ENCODE results near the gene WDFY4.

The WDFY4 gene

GRCh38 chr10:49000437-49001398 is 316.0 kb downstream of the WDFY4 start:
- DNase-seq (ENCODE audit: insufficient read length, low spot score), result no peak
- FAIRE-seq, result no peak

GRCh38 chr10:49001402-49001801 is 316.7 kb downstream of the WDFY4 start:
- no peak for FAIRE-seq
- DNase-seq (ENCODE audit: insufficient read length, low spot score), result no peak

DNA sequence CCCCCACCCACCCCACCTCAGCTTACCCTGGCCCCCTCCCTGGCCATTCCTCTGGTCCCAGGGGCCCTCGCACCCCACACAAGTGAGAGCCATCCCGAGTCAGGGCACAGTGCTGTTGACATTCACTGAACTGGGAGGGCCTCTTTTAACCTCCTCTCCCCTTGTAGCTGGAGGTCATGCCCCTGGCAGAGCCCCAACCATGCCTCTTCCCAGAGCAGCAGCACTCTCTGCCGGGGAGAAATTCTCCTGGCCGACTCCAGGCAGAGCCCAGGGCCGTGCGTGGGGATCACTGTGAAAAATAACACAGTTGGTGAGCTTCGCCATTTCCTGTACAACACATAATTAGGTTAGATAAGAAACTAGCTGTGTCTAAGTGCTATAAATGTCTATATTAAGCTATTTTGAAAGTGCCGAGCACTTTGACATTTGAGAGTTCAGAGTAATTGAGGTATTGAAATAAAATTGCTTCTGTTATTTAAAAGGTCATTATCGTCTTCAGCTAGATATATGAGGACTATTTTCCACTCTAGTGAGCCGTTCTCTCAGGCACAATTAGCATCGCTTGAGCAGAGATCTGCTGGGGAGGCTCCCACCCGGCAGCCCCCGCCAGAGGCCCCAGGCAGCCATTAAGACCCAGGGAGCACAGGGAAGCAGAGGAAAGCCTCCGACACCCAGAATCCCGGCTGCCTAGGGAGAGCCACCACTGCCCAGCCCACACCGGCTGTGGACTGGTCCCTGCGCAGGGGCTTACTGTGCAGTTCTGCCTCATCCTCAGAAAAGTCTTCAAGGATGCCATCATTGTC is 317.4 kb downstream of the WDFY4 start:
- FAIRE-seq, result no peak

DNA sequence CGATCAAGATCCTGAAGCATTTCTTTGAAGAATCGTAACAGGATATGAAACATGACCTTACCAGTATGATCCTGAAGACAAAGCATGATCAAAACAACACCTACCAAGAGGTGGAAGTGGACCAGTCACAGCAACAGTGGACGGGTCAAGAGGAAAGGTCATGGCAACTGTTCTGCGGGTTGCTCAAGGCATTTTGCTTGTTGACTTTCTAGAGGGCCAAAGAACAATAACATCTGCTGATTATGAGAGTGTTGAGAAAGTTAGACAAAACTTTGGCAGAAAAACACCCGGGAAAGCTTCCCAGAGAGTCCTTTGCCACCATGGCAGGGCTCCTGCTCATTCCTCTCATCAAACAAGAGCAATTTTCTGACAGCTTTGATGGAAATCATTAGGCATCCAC is 320.6 kb downstream of the WDFY4 start:
- FAIRE-seq, result no peak

More for the DNA sequence above, 317.4 kb downstream of the WDFY4 start:
- DNase-seq (ENCODE audit: insufficient read length, low spot score), result no peak

DNA sequence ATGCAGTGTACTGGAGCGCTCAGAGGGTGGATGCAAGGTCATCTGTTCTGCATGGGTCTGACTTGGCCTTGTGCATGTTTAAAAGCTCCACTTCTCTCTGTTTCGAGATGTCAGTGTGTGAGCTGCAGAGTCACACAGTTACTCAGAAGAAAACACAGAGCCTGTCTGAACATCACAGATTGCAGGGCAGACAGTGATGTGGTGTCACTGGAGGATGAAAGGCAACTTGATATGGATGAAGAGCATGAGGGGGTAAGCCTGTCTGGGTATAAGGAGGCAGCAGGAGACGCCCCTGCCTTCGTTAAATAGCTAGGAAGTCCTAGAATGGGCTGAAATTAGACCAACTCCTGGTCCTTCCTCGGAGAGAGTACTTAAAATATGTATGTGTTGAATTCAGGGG is 322.5 kb downstream of the WDFY4 start:
- FAIRE-seq, result no peak
- no peak for DNase-seq (ENCODE audit: insufficient read length, low spot score)

More for the DNA sequence above, 320.6 kb downstream of the WDFY4 start:
- DNase-seq (ENCODE audit: insufficient read length, low spot score), result no peak

GRCh38 chr10:49008091-49008490 is 323.4 kb downstream of the WDFY4 start:
- no peak for DNase-seq (ENCODE audit: insufficient read length, low spot score)
- no peak for FAIRE-seq

- DNase-seq (ENCODE audit: insufficient read length, low spot score), result no peak
- FAIRE-seq, result no peak
Observed at GRCh38 chr10:49008505-49009198, 324.0 kb downstream of the WDFY4 start.

- FAIRE-seq (no peak), DNase-seq (ENCODE audit: insufficient read length, low spot score) (no peak)
Observed at GRCh38 chr10:49009199-49009979, 324.7 kb downstream of the WDFY4 start.

- FAIRE-seq, result no peak
- DNase-seq (ENCODE audit: insufficient read length, low spot score), result no peak
Observed at GRCh38 chr10:49010295-49010694, 325.6 kb downstream of the WDFY4 start.

DNA sequence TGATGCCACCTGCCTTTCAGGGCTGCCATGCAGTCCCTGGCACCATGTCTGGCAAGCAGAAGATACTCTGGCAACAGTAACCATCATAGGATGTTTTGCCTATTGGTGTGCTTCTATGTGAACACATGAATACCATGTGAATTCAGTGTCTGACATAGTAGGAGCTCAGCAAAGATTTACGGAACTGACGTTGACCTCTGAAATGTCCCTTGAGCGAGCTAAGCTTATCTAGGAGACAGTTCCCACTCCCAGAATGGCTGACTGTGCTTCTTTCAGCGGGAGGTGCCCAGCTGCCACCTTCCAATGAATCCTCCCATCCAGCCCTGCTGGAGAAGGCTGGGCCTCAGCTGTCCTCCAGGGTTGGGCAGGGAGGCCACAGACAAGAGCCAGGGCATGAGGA is 326.2 kb downstream of the WDFY4 start:
- DNase-seq (ENCODE audit: insufficient read length, low spot score) (no peak), FAIRE-seq (no peak)

- FAIRE-seq (no peak), DNase-seq (ENCODE audit: insufficient read length, low spot score) (no peak)
Observed at GRCh38 chr10:49011756-49012155, 327.1 kb downstream of the WDFY4 start.

GRCh38 chr10:49012603-49013002 is 327.9 kb downstream of the WDFY4 start:
- no peak for FAIRE-seq
- no peak for DNase-seq (ENCODE audit: insufficient read length, low spot score)

DNA sequence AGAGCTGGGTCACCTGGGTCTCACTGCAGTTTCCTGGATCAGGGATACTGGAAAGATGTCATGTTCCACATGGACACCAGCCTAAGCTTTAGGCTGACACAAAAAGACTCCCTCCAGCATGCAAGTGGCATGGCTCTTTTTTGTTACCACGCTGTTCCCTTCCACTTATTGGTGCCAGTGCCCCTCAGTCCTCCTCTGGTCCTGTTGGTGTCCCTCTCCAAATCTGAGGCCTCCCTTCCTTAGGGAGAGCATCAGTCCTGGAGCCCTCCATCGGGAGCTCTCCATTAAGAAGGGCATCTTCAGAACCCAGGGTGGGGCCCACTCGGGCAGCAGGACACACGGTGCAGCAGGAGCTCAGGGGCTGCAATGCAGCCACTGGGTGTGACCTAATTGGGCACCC is 331.0 kb downstream of the WDFY4 start:
- FAIRE-seq (no peak), DNase-seq (ENCODE audit: insufficient read length, low spot score) (no peak)

DNA sequence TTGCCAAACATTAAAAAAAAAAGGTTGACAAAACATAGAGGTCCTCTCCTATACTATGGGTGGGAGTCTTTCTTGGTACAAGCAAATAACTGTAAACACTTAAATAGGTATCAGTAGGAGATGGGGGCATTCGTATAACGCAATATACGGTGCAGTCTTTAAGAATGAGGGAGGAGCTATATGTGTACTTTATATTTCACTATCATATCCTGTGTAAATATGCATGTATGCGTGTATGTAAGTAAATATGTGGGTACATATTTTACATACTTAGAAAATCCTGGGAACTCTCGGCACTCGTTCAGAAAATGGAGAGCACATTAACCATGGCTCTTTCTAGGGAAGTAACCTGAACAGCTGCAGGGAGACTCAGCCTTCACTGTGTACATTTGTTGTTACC is 337.0 kb downstream of the WDFY4 start:
- FAIRE-seq, result no peak

GRCh38 chr10:49023071-49023470 is 338.4 kb downstream of the WDFY4 start:
- FAIRE-seq, result no peak

More for the DNA sequence above, 337.0 kb downstream of the WDFY4 start:
- DNase-seq (ENCODE audit: insufficient read length, low spot score), result no peak

GRCh38 chr10:49023752-49024151 is 339.1 kb downstream of the WDFY4 start:
- DNase-seq (ENCODE audit: insufficient read length, low spot score) (no peak), FAIRE-seq (no peak)

More at GRCh38 chr10:49023071-49023470, 338.4 kb downstream of the WDFY4 start:
- no peak for DNase-seq (ENCODE audit: insufficient read length, low spot score)

GRCh38 chr10:49024484-49024883 is 339.8 kb downstream of the WDFY4 start:
- DNase-seq (ENCODE audit: insufficient read length, low spot score) (no peak), FAIRE-seq (no peak)

DNA sequence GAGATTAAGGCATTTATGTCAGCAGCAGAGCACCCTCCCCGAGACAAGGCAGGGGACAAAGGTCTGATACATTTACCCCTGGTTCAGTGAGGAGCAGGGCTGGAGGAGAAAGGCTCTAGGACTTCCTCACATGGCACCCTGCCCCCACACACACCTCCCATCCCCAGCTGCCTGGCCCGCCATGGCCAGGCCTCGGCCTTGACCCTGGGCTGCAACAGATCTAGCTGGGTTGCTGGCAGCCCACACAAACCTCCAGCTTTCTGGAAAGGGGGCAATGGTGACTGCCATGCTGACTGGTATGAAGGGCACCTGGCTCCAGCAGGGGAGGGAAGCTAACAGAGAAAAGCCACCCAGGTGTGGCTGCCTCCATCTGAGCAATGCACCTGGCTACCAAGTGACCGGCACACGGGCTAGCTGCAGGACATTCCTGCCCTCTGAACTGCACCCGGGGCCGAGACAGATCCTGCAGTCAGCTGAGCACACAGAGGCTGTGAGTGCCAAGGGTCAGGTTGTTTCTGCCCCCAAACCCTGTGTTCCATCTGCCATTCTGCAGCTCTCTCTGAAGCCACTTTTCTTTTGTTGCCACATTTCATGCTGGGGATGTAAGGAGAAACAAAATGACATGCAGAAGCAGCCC is 340.8 kb downstream of the WDFY4 start:
- DNase-seq (ENCODE audit: insufficient read length, low spot score) (no peak), FAIRE-seq (no peak)

DNA sequence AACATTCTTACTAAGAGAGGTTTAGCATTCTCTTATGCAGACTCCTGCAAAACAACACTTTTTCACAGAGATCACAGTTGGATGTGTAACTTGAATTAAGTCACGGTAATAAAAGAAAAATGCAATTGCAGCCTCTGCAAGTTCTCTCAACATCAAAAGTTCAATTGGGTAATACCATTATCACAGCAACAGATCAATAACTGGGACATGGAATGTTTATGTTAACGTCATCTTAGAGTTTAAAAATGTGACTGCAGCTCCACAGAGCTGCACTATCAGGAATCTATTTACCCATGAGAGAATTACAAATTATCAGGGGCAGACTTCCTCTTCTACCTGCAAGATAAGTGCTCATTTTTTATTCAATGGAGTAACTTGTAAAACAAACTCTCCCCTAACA is 344.0 kb downstream of the WDFY4 start:
- no peak for FAIRE-seq

GRCh38 chr10:49029666-49030065 is 345.0 kb downstream of the WDFY4 start:
- no peak for FAIRE-seq
- DNase-seq (ENCODE audit: insufficient read length, low spot score), result no peak

More for the DNA sequence above, 344.0 kb downstream of the WDFY4 start:
- no peak for DNase-seq (ENCODE audit: insufficient read length, low spot score)
